NB4 (cell line): Measurements from ENCODE around the gene ADK.

Experiments
- POLR2A ChIP-seq: IDR thresholded peaks from 2 replicates; pipeline ENCODE4 v1.6.1; 2011; ENCODE audit warnings: mild to moderate bottlenecking; ENCODE audit not compliant: insufficient read length; ENCODE audit errors: extremely low read depth
- TF ChIP-seq, protein P1 (sequence below): IDR thresholded peaks from one replicate; pipeline ENCODE4 v1.5.1; 2012; ENCODE audit warnings: low read depth, low read length

- TF ChIP-seq, protein P1, sequence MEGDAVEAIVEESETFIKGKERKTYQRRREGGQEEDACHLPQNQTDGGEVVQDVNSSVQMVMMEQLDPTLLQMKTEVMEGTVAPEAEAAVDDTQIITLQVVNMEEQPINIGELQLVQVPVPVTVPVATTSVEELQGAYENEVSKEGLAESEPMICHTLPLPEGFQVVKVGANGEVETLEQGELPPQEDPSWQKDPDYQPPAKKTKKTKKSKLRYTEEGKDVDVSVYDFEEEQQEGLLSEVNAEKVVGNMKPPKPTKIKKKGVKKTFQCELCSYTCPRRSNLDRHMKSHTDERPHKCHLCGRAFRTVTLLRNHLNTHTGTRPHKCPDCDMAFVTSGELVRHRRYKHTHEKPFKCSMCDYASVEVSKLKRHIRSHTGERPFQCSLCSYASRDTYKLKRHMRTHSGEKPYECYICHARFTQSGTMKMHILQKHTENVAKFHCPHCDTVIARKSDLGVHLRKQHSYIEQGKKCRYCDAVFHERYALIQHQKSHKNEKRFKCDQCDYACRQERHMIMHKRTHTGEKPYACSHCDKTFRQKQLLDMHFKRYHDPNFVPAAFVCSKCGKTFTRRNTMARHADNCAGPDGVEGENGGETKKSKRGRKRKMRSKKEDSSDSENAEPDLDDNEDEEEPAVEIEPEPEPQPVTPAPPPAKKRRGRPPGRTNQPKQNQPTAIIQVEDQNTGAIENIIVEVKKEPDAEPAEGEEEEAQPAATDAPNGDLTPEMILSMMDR = no peak
- no peak for TF ChIP-seq POLR2A
Observed at GRCh38 chr10:74289951-74290350, 138.9 kb downstream of the ADK start.
